Esophagus muscularis mucosa (tissue), 4 donors: ENCODE data around the gene PLEKHM2. TPM values are rescaled to one million over a fixed set of nuclear protein-coding genes. Genes with fewer than 3 reads are reported as not detected.

Experiments used
- DNase-seq: peaks from one replicate; pipeline ENCODE4 v3.0.0-alpha.2; 2017; ENCODE audit errors: extremely low spot score
- H3K27ac ChIP-seq, 4 donors: fragments of 200-600 bp; sonication (generic); replicated peaks in 1 of 4; 1 replicate in 3 of 4; 2 replicates in 1 of 4; pipeline ENCODE4 v1.5.1; 2016 to 2019; ENCODE audit warnings: mild to moderate bottlenecking in 1 of 4
- H3K27me3 ChIP-seq, 4 donors: fragments of 200-600 bp; sonication (generic); one replicate each; pipeline versions ENCODE4 v1.5.1 to v1.6.0; 2016 to 2019
- H3K36me3 ChIP-seq, 4 donors: fragments of 200-600 bp; sonication (generic); one replicate each; pipeline ENCODE4 v1.5.1; 2016 to 2019
- H3K4me1 ChIP-seq, 4 donors: fragments of 200-600 bp; sonication (generic); one replicate each; pipeline ENCODE4 v1.5.1; 2016 to 2019
- H3K4me3 ChIP-seq, 4 donors: fragments of 200-600 bp; sonication (generic); 1 replicate in 2 of 4; 2 replicates in 2 of 4; pipeline ENCODE4 v1.5.1; 2016 to 2019; ENCODE audit warnings: mild to moderate bottlenecking in 4 of 4, moderate library complexity in 1 of 4
- H3K9me3 ChIP-seq, 4 donors: fragments of 200-600 bp; sonication (generic); 1 replicate in 3 of 4; 2 replicates in 1 of 4; pipeline ENCODE4 v1.5.1; 2016 to 2019
- EP300 ChIP-seq: sonication (generic); formaldehyde crosslinking; IDR thresholded peaks from one replicate; pipeline ENCODE4 v1.6.1; 2017; ENCODE audit warnings: antibody characterized with exemption
- POLR2A ChIP-seq: fragments of 450-650 bp; IDR thresholded peaks from one replicate; pipeline ENCODE4 v1.6.1; 2017; ENCODE audit warnings: antibody characterized with exemption, moderate library complexity, mild to moderate bottlenecking, low read depth
- POLR2AphosphoS5 ChIP-seq, 2 donors: sonication (generic); formaldehyde crosslinking; IDR thresholded peaks; one replicate each; pipeline ENCODE4 v1.6.1; 2017; ENCODE audit warnings: antibody characterized with exemption in 2 of 2
- WGBS: methylation state at CpG from one replicate; pipeline ENCODE4 v1.1.5; 2018; 5-methylcytosine and 5-hydroxymethylcytosine counted together
- intact Hi-C: fragments of 100-400 bp; cut with DNase I; formaldehyde crosslinking; loops from one replicate; pipeline ENCODE4 v1.15.1; 2023
- total RNA-seq, 4 donors: library from RNA; depleted of rRNA; stranded (reverse); fragments of >200 nt; gene quantifications; one replicate each; pipeline versions ENCODE4 v1.1.0 to v1.2.1, GENCODE V29; 2016
- TF ChIP-seq, protein P1 (sequence below), 3 experiments: fragments of 200-600 bp in 2 of 3; fragments of 450-650 bp in 1 of 3; sonication (generic) in 2 of 3; IDR thresholded peaks; one replicate each; pipeline ENCODE4 v1.5.1; 2017 to 2019; ENCODE audit warnings: antibody characterized with exemption in 3 of 3, mild to moderate bottlenecking in 2 of 3, moderate library complexity in 1 of 3

PLEKHM2 gene
- total RNA-seq, 4 donors from 2014 or later, result 44.4 to 68.2 (median 55.2) TPM

DNA sequence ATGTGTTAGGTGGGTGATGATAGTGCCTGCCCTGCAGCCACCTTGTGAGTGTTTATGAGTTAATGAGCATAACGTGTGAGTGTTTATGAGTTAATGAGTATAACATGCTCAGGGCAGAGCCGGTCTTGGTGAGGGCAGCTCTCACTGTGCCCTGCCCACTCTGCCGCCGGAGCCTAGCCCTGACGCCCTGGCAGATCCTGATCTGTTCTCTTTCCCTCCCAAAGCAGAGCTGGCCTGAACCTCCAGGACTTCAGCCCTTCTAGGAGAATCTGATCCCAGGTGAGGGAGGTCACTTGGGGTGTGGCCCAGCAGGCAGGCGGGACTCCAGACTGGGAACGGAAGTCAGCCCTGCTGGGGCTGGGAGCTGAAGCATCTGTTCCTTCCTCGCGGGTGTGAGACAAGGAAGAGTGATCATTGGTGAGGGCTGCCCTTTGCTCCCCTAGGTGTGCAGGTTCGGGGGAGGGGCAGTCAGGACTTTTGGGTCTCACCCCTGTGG is 80.2 kb downstream of the PLEKHM2 start:
- intact Hi-C loops, result no loop called here
- Histone ChIP-seq H3K27ac (no peak overlapping the region), H3K27me3 (peaks cover 0 to 5% (median 1%) of the 10 kb centered on the region in 4 donors), H3K9me3 (no peaks in the 10 kb centered on the region), H3K4me3 (no peak overlapping the region), H3K4me1 (peaks cover 27 to 48% (median 36%) of the 10 kb centered on the region in 4 donors), H3K36me3 (peaks cover 6 to 48% (median 42%) of the 10 kb centered on the region in 4 donors)
- no peak for DNase-seq
- TF ChIP-seq EP300 (no peak), POLR2A (no peak), POLR2AphosphoS5 (IDR thresholded peaks at IDR 0.05) (no peak)
- TF ChIP-seq, protein P1, sequence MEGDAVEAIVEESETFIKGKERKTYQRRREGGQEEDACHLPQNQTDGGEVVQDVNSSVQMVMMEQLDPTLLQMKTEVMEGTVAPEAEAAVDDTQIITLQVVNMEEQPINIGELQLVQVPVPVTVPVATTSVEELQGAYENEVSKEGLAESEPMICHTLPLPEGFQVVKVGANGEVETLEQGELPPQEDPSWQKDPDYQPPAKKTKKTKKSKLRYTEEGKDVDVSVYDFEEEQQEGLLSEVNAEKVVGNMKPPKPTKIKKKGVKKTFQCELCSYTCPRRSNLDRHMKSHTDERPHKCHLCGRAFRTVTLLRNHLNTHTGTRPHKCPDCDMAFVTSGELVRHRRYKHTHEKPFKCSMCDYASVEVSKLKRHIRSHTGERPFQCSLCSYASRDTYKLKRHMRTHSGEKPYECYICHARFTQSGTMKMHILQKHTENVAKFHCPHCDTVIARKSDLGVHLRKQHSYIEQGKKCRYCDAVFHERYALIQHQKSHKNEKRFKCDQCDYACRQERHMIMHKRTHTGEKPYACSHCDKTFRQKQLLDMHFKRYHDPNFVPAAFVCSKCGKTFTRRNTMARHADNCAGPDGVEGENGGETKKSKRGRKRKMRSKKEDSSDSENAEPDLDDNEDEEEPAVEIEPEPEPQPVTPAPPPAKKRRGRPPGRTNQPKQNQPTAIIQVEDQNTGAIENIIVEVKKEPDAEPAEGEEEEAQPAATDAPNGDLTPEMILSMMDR (IDR thresholded peaks at IDR 0.05), result no peak
- WGBS, result 76% methylated on average over 10 of the region's 10 CpGs

DNA sequence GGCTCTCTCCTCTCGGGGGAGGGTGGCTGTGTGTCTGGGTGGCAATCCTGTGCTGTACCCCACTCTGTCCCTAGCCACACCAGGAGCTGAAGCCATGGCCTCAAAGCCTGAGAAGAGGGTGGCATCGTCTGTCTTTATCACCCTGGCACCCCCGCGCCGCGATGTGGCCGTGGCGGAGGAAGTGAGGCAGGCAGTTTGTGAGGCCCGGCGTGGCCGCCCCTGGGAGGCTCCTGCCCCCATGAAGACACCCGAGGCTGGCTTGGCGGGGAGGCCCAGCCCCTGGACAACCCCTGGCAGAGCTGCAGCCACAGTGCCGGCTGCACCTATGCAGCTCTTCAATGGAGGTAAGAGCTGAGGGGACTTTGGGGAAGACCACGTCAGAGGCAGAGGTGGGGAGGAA is 80.8 kb downstream of the PLEKHM2 start:
- Histone ChIP-seq H3K9me3 (no peaks in the 10 kb centered on the region), H3K27me3 (no peaks in the 10 kb centered on the region), H3K4me3 (no peak overlapping the region), H3K36me3 (peaks cover 7 to 54% (median 44%) of the 10 kb centered on the region in 4 donors), H3K27ac (no peak overlapping the region), H3K4me1 (peaks cover 21 to 43% (median 32%) of the 10 kb centered on the region in 4 donors)
- intact Hi-C loops, result no loop called here
- 81% methylated on average over 2 of the region's 15 CpGs for WGBS
- no peak for DNase-seq
- no peak for TF ChIP-seq EP300
- TF ChIP-seq POLR2AphosphoS5 (IDR thresholded peaks at IDR 0.05), result no peak
- TF ChIP-seq, protein P1 (IDR thresholded peaks at IDR 0.05), result no peak
- no peak for TF ChIP-seq POLR2A

DNA sequence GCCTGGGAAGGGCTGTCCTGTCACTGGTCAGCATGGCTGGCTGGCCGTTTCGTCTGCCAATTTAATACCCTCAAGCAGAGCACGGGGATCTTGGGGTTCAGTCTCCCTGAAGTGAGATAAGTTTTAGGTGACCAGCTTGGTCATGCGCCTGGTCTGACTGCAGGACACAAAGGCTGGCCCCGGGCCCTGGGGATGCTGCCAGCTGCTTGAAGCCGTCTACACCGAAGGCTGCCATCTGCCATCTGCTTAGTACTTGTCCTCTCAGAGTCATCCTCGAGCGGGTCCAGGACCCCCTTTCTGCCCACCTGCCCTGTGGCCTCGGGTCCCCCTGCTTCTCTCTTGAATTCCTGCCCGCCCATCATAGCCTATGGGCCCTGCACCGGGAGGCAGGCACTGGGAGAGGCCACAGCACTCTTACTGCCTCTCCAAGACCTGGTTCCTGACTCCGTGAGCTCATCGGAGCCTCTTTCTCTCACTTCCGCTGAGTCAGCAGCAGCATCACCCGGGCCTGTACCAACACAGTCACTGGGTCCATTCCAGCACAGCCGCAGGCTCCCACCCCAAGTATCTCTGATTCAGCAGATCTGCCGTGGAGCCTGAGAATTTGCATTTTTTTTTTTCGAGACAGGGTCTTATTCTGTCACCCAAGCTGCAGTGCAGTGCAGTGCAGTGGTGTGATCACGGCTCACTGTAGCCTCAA is 81.5 kb downstream of the PLEKHM2 start:
- no peak overlapping the region for H3K4me3 ChIP-seq
- no peaks in the 10 kb centered on the region for H3K9me3 ChIP-seq
- H3K27me3 ChIP-seq, result no peaks in the 10 kb centered on the region
- H3K27ac ChIP-seq, result no peak overlapping the region
- peaks cover 14 to 62% (median 51%) of the 10 kb centered on the region in 4 donors for H3K36me3 ChIP-seq
- intact Hi-C loops, result no loop called here
- peaks cover 14 to 35% (median 26%) of the 10 kb centered on the region in 4 donors for H3K4me1 ChIP-seq
- no peak for DNase-seq
- TF ChIP-seq EP300 (no peak), POLR2A (no peak), POLR2AphosphoS5 (IDR thresholded peaks at IDR 0.05) (no peak)
- TF ChIP-seq, protein P1 (IDR thresholded peaks at IDR 0.05), result no peak
- WGBS, result 78% methylated on average over 19 of the region's 20 CpGs

DNA sequence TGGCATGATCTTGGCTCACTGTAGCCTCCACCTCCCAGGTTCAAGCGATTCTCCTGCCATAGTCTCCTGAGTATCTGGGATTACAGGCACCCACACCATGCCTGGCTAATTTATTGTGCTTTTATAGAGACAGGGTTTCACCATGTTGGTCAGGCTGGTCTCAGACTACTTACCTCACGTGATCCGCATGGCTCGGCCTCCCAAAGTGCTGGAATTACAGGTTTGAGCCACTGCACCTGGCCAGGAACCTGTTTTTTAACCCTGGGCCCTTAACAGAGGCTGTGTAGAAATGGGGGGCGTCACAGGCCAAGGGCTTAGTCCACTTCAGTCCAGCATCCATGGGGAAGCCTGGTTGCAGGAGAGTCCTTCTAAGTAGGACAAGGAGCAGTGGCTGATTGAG is 83.8 kb downstream of the PLEKHM2 start:
- Histone ChIP-seq H3K27me3 (no peaks in the 10 kb centered on the region), H3K4me1 (peaks cover 0 to 14% (median 7%) of the 10 kb centered on the region in 4 donors)

More for the DNA sequence above, 83.8 kb downstream of the PLEKHM2 start:
- WGBS, result 86% methylated on average over 4 of the region's 5 CpGs
- H3K9me3 ChIP-seq, result no peaks in the 10 kb centered on the region
- H3K4me3 ChIP-seq, result no peak overlapping the region
- H3K36me3 ChIP-seq, result peaks cover 32 to 85% (median 73%) of the 10 kb centered on the region in 4 donors
- no peak for TF ChIP-seq EP300
- TF ChIP-seq, protein P1 (IDR thresholded peaks at IDR 0.05), result no peak
- TF ChIP-seq POLR2AphosphoS5 (IDR thresholded peaks at IDR 0.05), result no peak
- no peak for TF ChIP-seq POLR2A
- H3K27ac ChIP-seq, result no peak overlapping the region
- intact Hi-C loops, result no loop called here
- no peak for DNase-seq
